SIG-M5 treated with dmso at 0.1 percent for 504 hours (cell line): ENCODE measurements around the gene FBXW9.
"Not testable (repeated sequence)": the region's sequence is repeated elsewhere in the genome, so short reads cannot be mapped to it uniquely, and the experiment has no call there.

ENCODE experiments used
- DNase-seq: peaks from one replicate; lab custom pipeline; 2025; ENCODE audit not compliant: unreplicated experiment; lab: John Stamatoyannopoulos, UW

Gene FBXW9

DNA sequence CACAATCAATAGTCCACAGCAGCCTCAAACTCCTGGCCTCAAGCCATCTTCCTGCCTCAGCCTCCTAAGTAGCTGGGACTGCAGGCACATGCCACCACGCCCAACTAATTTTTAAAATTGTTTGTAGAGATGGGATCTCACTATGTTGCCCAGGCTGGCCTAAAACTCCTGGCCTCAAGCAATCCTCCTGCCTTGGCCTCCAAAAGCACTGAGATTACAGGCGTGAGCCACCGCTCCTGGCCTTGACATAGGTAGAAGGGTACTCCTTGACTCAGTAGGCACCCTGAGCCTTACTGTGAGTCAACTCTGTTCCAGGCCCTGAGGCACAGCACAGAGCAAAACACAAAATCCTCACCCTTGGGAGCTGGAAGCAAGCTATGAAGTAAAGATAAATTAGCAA is 19.5 kb upstream of the FBXW9 start:
- no peak for DNase-seq

DNA sequence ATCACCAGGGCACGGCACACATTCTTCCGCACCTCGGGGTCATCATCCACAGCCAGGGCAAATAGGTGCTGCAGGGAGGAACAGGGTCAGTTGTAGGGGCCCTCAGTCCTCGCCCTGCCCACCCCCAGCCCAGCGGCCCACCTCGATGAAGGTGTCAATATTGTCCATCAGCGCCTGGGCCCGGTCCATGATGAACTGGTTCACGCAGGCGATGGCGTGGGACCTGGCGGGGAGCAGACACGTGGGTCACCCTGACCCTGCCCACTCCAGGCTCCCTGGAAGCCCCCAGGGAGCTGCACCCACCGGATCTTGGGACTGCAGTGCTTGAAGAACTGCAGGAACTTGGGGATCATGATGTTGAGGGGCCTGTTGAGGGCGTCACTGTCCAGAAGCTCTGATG is 18.7 kb upstream of the FBXW9 start:
- no peak for DNase-seq

DNA sequence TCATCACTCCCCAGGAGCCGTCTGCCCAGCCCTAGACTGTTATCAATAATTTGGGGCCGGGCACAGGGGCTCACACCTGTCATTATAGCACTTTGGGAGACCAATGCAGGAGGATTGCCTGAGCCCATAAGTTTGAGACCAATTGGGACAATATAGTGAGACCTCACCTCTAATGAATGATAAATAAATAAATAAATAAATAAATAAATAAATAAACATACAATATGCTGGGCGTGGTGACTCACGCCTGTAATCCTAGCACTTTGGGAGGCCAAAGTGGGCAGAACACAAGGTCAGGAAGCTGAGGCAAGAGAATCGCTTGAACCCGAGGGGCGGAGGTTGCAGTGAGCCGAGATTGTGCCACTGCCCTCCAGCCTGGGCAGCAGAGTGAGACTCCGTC is 16.9 kb upstream of the FBXW9 start:
- DNase-seq: not testable (repeated sequence)

GRCh38 chr19:12712077-12712476 is 15.6 kb upstream of the FBXW9 start:
- not testable (repeated sequence) for DNase-seq

- DNase-seq: no peak
Observed at GRCh38 chr19:12711187-12711586, 14.8 kb upstream of the FBXW9 start.

GRCh38 chr19:12708641-12709040 is 12.2 kb upstream of the FBXW9 start:
- no peak for DNase-seq

- no peak for DNase-seq
Observed at GRCh38 chr19:12706332-12706718, 9.9 kb upstream of the FBXW9 start.

GRCh38 chr19:12705654-12706331 is 9.4 kb upstream of the FBXW9 start:
- no peak for DNase-seq

DNA sequence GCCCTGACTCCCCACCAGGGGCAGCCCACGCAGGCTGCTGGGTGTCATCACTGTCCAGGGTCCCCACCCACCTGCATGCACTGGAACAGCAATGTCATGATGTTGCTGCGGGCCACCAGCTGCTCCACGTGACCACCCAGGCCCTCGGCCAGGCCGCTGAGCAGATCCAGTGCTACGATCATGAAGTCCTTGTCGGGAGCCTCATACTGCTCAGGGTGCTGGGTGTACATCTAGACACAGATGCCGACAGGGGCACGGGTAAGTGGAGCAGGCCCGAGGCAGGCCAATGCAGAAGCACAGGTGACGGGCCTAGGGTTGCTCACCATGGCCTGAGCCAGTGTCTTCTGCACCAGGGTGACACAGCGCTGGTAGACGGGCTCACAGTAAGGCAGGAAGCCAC is 8.7 kb upstream of the FBXW9 start:
- DNase-seq: no peak

DNA sequence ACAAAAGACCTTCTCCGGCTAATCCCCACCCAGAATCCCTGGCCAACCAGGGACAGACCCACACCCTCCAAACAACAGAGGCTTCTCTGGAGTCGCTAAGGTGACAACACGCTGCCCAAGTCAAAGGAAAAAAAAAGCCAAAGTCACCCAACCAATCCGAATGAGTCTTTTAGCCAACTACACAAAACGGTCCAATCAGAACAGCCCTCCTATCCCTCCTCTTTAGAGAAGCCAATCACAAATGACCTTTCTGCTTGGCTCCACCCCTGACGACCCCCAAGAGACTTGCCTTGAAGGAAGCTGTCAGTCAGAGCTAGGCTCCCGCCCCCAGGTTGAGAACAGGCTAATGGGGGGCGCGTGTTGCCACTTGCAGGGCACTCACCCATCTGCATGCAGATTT is 6.6 kb upstream of the FBXW9 start:
- DNase-seq: peak; percentile 37

DNA sequence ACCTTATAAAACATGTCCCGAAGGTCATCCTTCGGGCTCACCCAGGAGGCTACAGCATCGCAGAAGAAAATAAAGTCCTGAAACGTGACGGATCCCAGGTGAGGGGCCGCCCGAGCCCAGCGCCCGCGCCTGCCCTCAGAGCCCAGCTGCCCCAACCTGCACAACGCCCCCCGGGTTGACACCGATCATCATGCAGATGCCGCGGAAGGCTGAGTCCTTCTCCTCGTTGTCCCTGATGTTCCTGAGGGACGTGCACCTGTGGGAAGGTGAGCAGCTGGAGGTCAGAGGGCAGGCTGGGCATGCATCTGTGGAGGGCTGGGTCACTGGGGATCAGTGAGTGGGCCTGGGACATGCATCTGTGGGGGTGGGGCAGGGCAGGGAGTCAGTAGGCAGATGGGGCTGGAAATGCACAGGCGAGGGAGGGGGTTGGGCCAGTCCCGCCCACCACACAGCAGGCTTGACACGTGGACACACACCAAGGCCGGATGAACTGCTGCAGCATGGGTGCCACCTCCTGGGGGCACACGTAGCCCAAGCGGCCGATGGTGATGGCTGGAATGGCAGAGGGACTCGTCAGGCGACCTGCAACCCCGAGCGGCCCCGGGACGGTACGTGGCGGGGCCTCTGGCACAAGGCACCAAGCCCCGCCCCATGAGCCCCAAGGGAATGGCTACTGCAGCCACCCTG is 5.3 kb upstream of the FBXW9 start:
- DNase-seq: no peak

- DNase-seq: no peak
Observed at GRCh38 chr19:12698138-12698537, 1.7 kb upstream of the FBXW9 start.

DNA sequence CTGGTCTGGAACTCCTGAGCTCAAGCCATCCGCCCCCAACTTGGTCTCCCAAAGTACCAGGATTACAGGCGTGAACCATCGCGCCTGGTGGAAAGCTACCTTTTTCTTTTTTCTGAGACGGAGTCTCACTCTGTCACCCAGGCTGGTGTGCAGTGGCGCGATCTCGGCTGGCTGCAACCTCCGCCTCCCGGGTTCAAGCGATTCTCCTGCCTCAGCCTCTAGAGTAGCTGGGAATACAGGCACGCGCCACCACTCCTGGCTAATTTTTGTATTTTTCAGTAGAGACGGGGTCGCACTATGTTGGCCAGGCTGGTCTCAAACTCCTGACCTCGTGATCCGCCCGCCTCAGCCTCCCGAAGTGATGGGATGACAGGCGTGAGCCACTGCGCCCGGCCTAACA is 994 bp upstream of the FBXW9 start:
- not testable (repeated sequence) for DNase-seq

DNA sequence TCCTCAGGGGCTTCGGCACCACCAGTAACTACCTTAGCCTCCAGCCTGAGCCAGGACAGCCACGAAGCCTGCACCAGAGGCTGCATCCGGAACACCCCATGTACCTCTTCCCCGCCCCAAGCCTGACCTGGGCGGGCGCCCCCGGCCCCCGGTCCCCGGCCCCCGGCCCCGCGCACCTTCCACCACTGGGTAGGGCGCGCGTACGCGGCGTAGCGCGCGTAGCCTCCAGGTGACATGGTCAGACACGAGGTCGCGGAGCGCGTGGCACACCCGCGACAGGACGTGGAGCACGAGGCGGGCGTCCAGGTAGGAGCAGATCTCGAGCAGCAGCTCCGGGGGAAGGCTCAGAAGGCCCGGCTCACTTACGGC is 450 bp downstream of the FBXW9 start:
- no peak for DNase-seq

DNA sequence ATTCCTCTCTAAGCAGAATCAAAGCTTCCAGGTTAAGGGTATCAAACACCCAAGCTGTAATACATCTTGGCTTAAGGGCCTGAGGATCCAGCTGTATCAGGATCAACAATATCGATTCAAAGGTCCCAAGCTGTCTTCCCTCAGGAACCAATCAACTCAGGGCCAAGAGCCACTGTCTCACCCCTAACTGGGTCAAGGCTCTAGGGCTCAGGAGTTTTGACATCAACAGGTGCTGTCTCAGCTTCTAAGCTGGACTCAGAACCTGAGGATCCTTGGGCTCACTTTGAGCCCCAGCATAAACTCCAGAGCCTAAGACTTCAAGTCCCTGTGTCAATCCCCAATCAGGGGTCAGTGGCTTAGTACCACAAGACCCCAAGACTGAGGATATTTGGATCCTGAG is 917 bp downstream of the FBXW9 start:
- DNase-seq: no peak

- DNase-seq: no peak
Observed at GRCh38 chr19:12695096-12695495, 1.3 kb downstream of the FBXW9 start.

DNA sequence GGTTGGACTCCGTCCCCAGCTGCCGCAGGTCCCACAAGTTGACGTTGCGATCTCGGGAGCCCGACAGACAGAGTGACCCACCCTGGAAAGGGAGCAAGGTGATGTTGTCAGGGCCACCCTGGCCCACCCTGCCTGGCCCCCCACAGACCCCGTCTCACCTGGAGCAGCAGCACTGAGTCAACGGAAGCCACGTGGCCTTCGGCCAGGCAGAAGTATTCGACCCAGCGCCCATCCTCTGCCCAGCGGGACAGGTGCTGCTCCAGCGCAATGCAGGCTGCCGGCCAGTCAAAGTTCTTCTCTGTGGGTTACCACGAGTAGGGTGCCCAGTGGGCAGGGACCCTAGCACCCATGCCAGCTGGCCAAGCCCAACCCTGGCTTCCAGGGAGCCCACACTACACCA is 1.8 kb downstream of the FBXW9 start:
- DNase-seq: no peak

DNA sequence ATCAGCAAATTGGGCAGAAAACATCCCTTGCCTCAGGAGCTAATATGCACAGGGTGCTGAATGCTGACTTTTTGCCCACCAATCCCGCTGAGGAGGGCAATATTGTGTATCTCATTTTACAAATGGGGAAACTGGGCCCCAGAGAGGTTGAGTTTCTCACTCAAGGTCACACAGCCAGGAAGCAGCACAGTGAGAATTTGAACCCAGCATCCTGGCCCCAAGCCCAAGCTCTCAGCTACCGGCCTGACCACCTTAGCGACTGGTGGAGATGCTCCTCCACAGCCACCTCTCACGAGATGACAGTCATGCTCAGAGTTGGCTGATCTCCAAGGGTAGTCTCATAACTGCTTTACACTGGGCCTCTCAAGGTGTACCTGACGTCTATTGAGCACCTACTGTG is 3.5 kb downstream of the FBXW9 start:
- DNase-seq: no peak

GRCh38 chr19:12689581-12690216 is 6.7 kb downstream of the FBXW9 start:
- no peak for DNase-seq

DNA sequence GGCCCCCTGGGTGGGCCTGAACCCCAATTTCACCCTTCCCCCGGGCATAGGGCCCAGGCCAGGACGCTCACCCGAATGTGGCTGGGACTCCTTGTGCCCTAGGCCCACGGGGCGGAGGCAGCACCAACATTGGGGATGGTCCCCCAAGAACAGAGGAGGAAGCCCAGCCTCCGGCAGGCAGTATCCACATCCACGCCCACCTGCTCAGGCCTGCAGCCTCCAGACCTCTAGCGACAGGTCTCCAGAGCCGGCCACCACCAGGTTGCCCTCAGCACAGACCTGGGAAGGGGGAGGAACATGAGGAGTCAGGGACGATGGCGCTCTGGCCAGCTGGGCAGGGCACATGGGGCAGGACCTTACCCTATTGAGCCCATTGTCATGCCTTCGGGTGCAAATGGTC is 7.4 kb downstream of the FBXW9 start:
- DNase-seq: no peak

- DNase-seq: no peak
Observed at GRCh38 chr19:12687496-12688196, 8.8 kb downstream of the FBXW9 start, which contains the start of gene GNG14. Gene GNG14 (plus strand): TSS chr19:12687998. CDS start chr19:12688049, 51 bp downstream.

GRCh38 chr19:12685831-12686230 is 10.6 kb downstream of the FBXW9 start:
- DNase-seq: no peak
